Fibroblast of pulmonary artery (primary cell): ENCODE results near the gene ATP5ME.

Source experiments
- DNase-seq: peaks from one replicate; pipeline ENCODE4 v3.0.0-alpha.2; 2010; ENCODE audit warnings: low read depth
- H3K4me3 ChIP-seq: replicated peaks from 2 replicates; pipeline ENCODE4 v1.5.1; 2011; ENCODE audit warnings: low read depth, mild to moderate bottlenecking, control low read depth, low read length, moderate library complexity
- CTCF ChIP-seq: IDR thresholded peaks from 2 replicates; pipeline ENCODE4 v1.5.1; 2011; ENCODE audit warnings: mild to moderate bottlenecking, control low read depth, low read length, inconsistent platforms; ENCODE audit errors: missing control alignments

The ATP5ME gene

GRCh38 chr4:625631-626161 is 48.4 kb downstream of the ATP5ME start:
- TF ChIP-seq CTCF = no peak
- no peak overlapping the region for H3K4me3 ChIP-seq
- no peak for DNase-seq

- no peak for TF ChIP-seq CTCF
- H3K4me3 ChIP-seq = no peak within 1 kb of the TSS
- no peak for DNase-seq
Measured at GRCh38 chr4:624705-625590, 49.1 kb downstream of the ATP5ME start, which contains the start of gene PDE6B. Gene PDE6B, plus strand, starts transcription at chr4:625573. Its CDS starts 54 bp downstream, at chr4:625627.

GRCh38 chr4:623914-624566 is 50.0 kb downstream of the ATP5ME start:
- no peak for DNase-seq
- TF ChIP-seq CTCF = no peak
- no peak overlapping the region for H3K4me3 ChIP-seq

GRCh38 chr4:622996-623913 is 50.8 kb downstream of the ATP5ME start:
- no peak for TF ChIP-seq CTCF
- H3K4me3 ChIP-seq = no peak overlapping the region
- DNase-seq = no peak
